GM18868 (cell line): ENCODE results near the gene PPA1.
A peak's percentile ranks its signal among the peaks of the same experiment; 100 is the strongest.
"Not testable (repeated sequence)": the region's sequence is repeated elsewhere in the genome, so short reads cannot be mapped to it uniquely, and the experiment has no call there.

ENCODE experiments used
- ATAC-seq: cut with Tn5 transposase; IDR thresholded peaks from one replicate; pipeline ENCODE4 v1.9.1; 2021; ENCODE audit warnings: mild to moderate bottlenecking, moderate library complexity; ENCODE audit not compliant: unreplicated experiment

Gene PPA1

GRCh38 chr10:70233109-70233938, at the start of gene PPA1:
TSS of gene PPA1 (minus strand) at chr10:70233429. CDS start at chr10:70233327, 102 bp downstream.
- peak; percentile 90 for ATAC-seq

GRCh38 chr10:70281609-70282008, 48.4 kb upstream of the PPA1 start:
- no peak for ATAC-seq

GRCh38 chr10:70280099-70280498, 46.9 kb upstream of the PPA1 start:
- no peak for ATAC-seq

GRCh38 chr10:70277396-70278030, 44.3 kb upstream of the PPA1 start:
- ATAC-seq, result no peak

GRCh38 chr10:70274643-70275042, 41.4 kb upstream of the PPA1 start:
- ATAC-seq, result no peak

- peak; percentile 60 for ATAC-seq
Observed at GRCh38 chr10:70272925-70273316, 39.7 kb upstream of the PPA1 start.

GRCh38 chr10:70271996-70272924, 39.0 kb upstream of the PPA1 start:
- no peak for ATAC-seq

- ATAC-seq, result no peak
Observed at GRCh38 chr10:70270952-70271351, 37.7 kb upstream of the PPA1 start.

GRCh38 chr10:70269741-70270140, 36.5 kb upstream of the PPA1 start:
- no peak for ATAC-seq

GRCh38 chr10:70268376-70268775, 35.1 kb upstream of the PPA1 start:
- ATAC-seq, result no peak

GRCh38 chr10:70267161-70267933, 34.1 kb upstream of the PPA1 start:
- no peak for ATAC-seq

- ATAC-seq, result no peak
Observed at GRCh38 chr10:70266701-70267100, 33.5 kb upstream of the PPA1 start.

- no peak for ATAC-seq
Observed at GRCh38 chr10:70266056-70266455, 32.8 kb upstream of the PPA1 start.

- no peak for ATAC-seq
Observed at GRCh38 chr10:70265032-70265689, 31.9 kb upstream of the PPA1 start.

GRCh38 chr10:70260734-70261133, 27.5 kb upstream of the PPA1 start:
- no peak for ATAC-seq

- ATAC-seq, result no peak
Observed at GRCh38 chr10:70260259-70260658, 27.0 kb upstream of the PPA1 start.

- no peak for ATAC-seq
Observed at GRCh38 chr10:70258216-70258615, 25.0 kb upstream of the PPA1 start.

- not testable (repeated sequence) for ATAC-seq
Observed at GRCh38 chr10:70257816-70258215, 24.6 kb upstream of the PPA1 start.

GRCh38 chr10:70256463-70256862, 23.2 kb upstream of the PPA1 start:
- no peak for ATAC-seq
